ENCODE measurements around the gene ANKRD55.
"Not testable (repeated sequence)": the region's sequence is repeated elsewhere in the genome, so short reads cannot be mapped to it uniquely, and the experiment has no call there.

The ANKRD55 gene

GRCh38 chr5:56142614-56143372 is 90.3 kb downstream of the ANKRD55 start:
- no peak for DNase-seq

GRCh38 chr5:56142233-56142613 is 90.9 kb downstream of the ANKRD55 start:
- no peak for DNase-seq

GRCh38 chr5:56140073-56140472 is 93.1 kb downstream of the ANKRD55 start:
- no peak for DNase-seq

- no peak for DNase-seq
Observed at GRCh38 chr5:56130664-56131063, 102.5 kb downstream of the ANKRD55 start.

- DNase-seq, result no peak
Observed at GRCh38 chr5:56129288-56129687, 103.8 kb downstream of the ANKRD55 start.

GRCh38 chr5:56128113-56128512 is 105.0 kb downstream of the ANKRD55 start:
- no peak for DNase-seq

- no peak for DNase-seq
Observed at GRCh38 chr5:56126487-56127179, 106.5 kb downstream of the ANKRD55 start.

- DNase-seq, result peak; percentile 55
Observed at GRCh38 chr5:56123531-56124243, 109.4 kb downstream of the ANKRD55 start.

GRCh38 chr5:56122360-56122985 is 110.7 kb downstream of the ANKRD55 start:
- DNase-seq, result not testable (repeated sequence)

- no peak for DNase-seq
Observed at GRCh38 chr5:56119050-56119449, 114.1 kb downstream of the ANKRD55 start.

- no peak for DNase-seq
Observed at GRCh38 chr5:56116599-56117141, 116.5 kb downstream of the ANKRD55 start.

GRCh38 chr5:56115589-56115988 is 117.5 kb downstream of the ANKRD55 start:
- no peak for DNase-seq

- no peak for DNase-seq
Observed at GRCh38 chr5:56112526-56113121, 120.5 kb downstream of the ANKRD55 start.

GRCh38 chr5:56111404-56111781 is 121.7 kb downstream of the ANKRD55 start:
- DNase-seq, result no peak

- DNase-seq, result no peak
Observed at GRCh38 chr5:56110646-56111403, 122.3 kb downstream of the ANKRD55 start.

GRCh38 chr5:56108246-56108645 is 124.9 kb downstream of the ANKRD55 start:
- no peak for DNase-seq

- no peak for DNase-seq
Observed at GRCh38 chr5:56106837-56107236, 126.3 kb downstream of the ANKRD55 start.

- no peak for DNase-seq
Observed at GRCh38 chr5:56105511-56106291, 127.4 kb downstream of the ANKRD55 start.

- DNase-seq, result no peak
Observed at GRCh38 chr5:56102889-56103288, 130.2 kb downstream of the ANKRD55 start.

GRCh38 chr5:56102207-56102606 is 130.9 kb downstream of the ANKRD55 start:
- DNase-seq, result not testable (repeated sequence)

GRCh38 chr5:56101180-56101579 is 131.9 kb downstream of the ANKRD55 start:
- no peak for DNase-seq
